Measurements from ENCODE around the gene TPT1.

TPT1 gene

DNA sequence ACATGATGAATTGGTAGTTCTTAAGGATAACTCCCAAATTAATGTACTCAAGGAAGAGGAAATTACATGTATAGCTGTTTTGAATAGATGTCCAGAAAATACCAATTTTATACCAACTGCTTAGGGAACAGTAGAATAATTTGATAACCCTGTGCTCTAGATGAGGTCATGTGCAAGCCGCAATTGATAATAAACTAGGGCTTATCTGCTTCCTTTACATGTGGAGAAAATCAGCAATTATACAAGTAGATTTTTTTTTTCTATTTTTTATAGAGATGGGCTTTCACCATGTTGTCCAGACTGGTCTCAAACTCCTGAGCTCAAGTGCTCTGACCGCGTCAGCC is 9.3 kb downstream of the TPT1 start:
- no peak overlapping the region for H3K9ac ChIP-seq (ENCODE audit: low read depth, low read length)
- H3K4me1 ChIP-seq (ENCODE audit: insufficient read depth, low read length): peaks cover 43% of the 10 kb centered on the region
- TF ChIP-seq, protein P1, sequence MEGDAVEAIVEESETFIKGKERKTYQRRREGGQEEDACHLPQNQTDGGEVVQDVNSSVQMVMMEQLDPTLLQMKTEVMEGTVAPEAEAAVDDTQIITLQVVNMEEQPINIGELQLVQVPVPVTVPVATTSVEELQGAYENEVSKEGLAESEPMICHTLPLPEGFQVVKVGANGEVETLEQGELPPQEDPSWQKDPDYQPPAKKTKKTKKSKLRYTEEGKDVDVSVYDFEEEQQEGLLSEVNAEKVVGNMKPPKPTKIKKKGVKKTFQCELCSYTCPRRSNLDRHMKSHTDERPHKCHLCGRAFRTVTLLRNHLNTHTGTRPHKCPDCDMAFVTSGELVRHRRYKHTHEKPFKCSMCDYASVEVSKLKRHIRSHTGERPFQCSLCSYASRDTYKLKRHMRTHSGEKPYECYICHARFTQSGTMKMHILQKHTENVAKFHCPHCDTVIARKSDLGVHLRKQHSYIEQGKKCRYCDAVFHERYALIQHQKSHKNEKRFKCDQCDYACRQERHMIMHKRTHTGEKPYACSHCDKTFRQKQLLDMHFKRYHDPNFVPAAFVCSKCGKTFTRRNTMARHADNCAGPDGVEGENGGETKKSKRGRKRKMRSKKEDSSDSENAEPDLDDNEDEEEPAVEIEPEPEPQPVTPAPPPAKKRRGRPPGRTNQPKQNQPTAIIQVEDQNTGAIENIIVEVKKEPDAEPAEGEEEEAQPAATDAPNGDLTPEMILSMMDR (IDR thresholded peaks at IDR 0.05; ENCODE audit: borderline replicate concordance, extremely low read depth, low read length, poor library complexity, severe bottlenecking): no peak
- TF ChIP-seq EZH2 (IDR thresholded peaks at IDR 0.05; ENCODE audit: borderline replicate concordance, low read depth, low read length, severe bottlenecking): no peak
- H3K4me2 ChIP-seq (ENCODE audit: insufficient read depth, low read length): no peak overlapping the region
- H3K27me3 ChIP-seq (ENCODE audit: insufficient read depth, low read length, poor library complexity): no peaks in the 10 kb centered on the region
- ATAC-seq (ENCODE audit: insufficient read depth, low read depth) (no peak), DNase-seq (no peak)
- no peak overlapping the region for H3K27ac ChIP-seq (ENCODE audit: low read length)
- peaks cover 7% of the 10 kb centered on the region for H3K79me2 ChIP-seq (ENCODE audit: insufficient read depth, low read length)
- no peak overlapping the region for H3K4me3 ChIP-seq (ENCODE audit: low read depth in 1 of 2, low read length in 2 of 2)
- no peaks in the 10 kb centered on the region for H3K9me3 ChIP-seq (ENCODE audit: insufficient read depth, low read length, severe bottlenecking)
- H3K36me3 ChIP-seq (ENCODE audit: insufficient read depth, low read length): peaks cover 30% of the 10 kb centered on the region
- H2AFZ ChIP-seq (ENCODE audit: low read depth, low read length): no peak overlapping the region
- peaks cover 42% of the 10 kb centered on the region for H4K20me1 ChIP-seq (ENCODE audit: insufficient read depth, low read length)

DNA sequence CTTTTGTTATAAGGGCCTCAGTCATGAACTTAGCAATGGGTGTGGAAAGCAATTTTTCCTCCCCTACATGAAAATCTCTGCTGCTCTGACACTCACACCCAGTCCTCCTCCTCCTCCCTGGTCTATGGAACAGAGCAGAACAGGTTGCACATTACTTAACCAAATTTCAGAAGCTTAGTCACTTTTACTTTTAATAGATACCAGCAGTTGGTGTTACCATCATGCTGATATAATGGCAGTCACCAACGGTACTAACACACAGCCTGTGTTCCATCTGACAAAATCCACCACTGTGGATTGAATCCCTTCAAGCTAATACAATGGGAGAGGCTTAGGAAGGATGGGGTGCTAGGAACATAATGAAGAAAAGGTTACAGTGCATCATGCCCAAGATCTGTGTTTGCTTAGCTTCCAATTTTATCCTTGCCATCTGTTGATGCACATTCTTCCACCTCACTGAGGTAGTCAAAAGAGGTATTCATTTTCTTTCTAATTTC is 9.8 kb downstream of the TPT1 start:
- no peak overlapping the region for H3K4me2 ChIP-seq (ENCODE audit: insufficient read depth, low read length)
- H3K79me2 ChIP-seq (ENCODE audit: insufficient read depth, low read length): peaks cover 2% of the 10 kb centered on the region; the same call in 1 of the 2 replicates
- H3K9me3 ChIP-seq (ENCODE audit: insufficient read depth, low read length, severe bottlenecking): no peaks in the 10 kb centered on the region
- H3K4me1 ChIP-seq (ENCODE audit: insufficient read depth, low read length): peaks cover 38% of the 10 kb centered on the region
- H3K27me3 ChIP-seq (ENCODE audit: insufficient read depth, low read length, poor library complexity): no peaks in the 10 kb centered on the region
- DNase-seq (no peak), ATAC-seq (ENCODE audit: insufficient read depth, low read depth) (no peak)
- no peak overlapping the region for H3K9ac ChIP-seq (ENCODE audit: low read depth, low read length)
- H2AFZ ChIP-seq (ENCODE audit: low read depth, low read length): no peak overlapping the region
- H3K4me3 ChIP-seq (ENCODE audit: low read depth in 1 of 2, low read length in 2 of 2): no peak overlapping the region
- H3K36me3 ChIP-seq (ENCODE audit: insufficient read depth, low read length): peaks cover 25% of the 10 kb centered on the region
- TF ChIP-seq EZH2 (IDR thresholded peaks at IDR 0.05; ENCODE audit: borderline replicate concordance, low read depth, low read length, severe bottlenecking): no peak
- TF ChIP-seq, protein P1 (IDR thresholded peaks at IDR 0.05; ENCODE audit: borderline replicate concordance, extremely low read depth, low read length, poor library complexity, severe bottlenecking): no peak
- H3K27ac ChIP-seq (ENCODE audit: low read length): no peak overlapping the region
- peaks cover 37% of the 10 kb centered on the region for H4K20me1 ChIP-seq (ENCODE audit: insufficient read depth, low read length)

DNA sequence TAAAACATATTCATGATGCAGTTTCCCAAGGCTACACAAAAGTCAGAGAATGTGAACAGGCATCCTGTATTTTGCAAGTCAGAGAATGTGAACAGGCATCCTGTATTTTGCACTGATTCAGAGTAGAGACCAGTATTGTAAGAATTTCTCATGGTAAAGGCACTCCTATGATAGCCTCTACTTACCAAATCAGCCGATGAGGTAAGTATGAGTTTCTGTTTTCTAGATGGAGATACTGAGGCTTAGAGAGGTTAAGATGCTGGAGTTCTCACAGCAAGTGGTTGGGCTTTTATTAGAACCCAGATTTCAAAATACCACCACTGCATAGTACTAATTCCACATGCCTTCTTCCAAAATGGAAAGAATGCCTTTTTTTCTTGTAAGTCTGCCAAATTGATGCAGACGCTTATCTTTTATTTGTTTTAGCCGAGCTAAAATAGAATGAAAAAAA is 12.3 kb downstream of the TPT1 start:
- Histone ChIP-seq H3K36me3 (ENCODE audit: insufficient read depth, low read length) (peaks cover 5% of the 10 kb centered on the region), H3K9ac (ENCODE audit: low read depth, low read length) (no peak overlapping the region), H4K20me1 (ENCODE audit: insufficient read depth, low read length) (peaks cover 13% of the 10 kb centered on the region), H3K4me2 (ENCODE audit: insufficient read depth, low read length) (no peak overlapping the region), H3K4me1 (ENCODE audit: insufficient read depth, low read length) (peaks cover 13% of the 10 kb centered on the region; the same call in 1 of the 2 replicates), H2AFZ (ENCODE audit: low read depth, low read length) (no peak overlapping the region), H3K79me2 (ENCODE audit: insufficient read depth, low read length) (0 out of 2 replicates have a peak, but pooled peaks cover 2% of the 10 kb centered on the region), H3K27me3 (ENCODE audit: insufficient read depth, low read length, poor library complexity) (no peaks in the 10 kb centered on the region), H3K27ac (ENCODE audit: low read length) (no peak overlapping the region), H3K9me3 (ENCODE audit: insufficient read depth, low read length, severe bottlenecking) (no peaks in the 10 kb centered on the region), H3K4me3 (ENCODE audit: low read depth in 1 of 2, low read length in 2 of 2) (no peak overlapping the region)
- ATAC-seq (ENCODE audit: insufficient read depth, low read depth) (no peak), DNase-seq (no peak)
- TF ChIP-seq EZH2 (IDR thresholded peaks at IDR 0.05; ENCODE audit: borderline replicate concordance, low read depth, low read length, severe bottlenecking): no peak
- TF ChIP-seq, protein P1 (IDR thresholded peaks at IDR 0.05; ENCODE audit: borderline replicate concordance, extremely low read depth, low read length, poor library complexity, severe bottlenecking): no peak

Measured in DND-41 (cell line).